ENCODE measurements around the gene APOL6.
"Not testable (repeated sequence)": the region's sequence is repeated elsewhere in the genome, so short reads cannot be mapped to it uniquely, and the experiment has no call there.

APOL6 gene

GRCh38 chr22:35664955-35665587 lies 16.8 kb downstream of the APOL6 start:
- TF ChIP-seq CTCF (IDR thresholded peaks at IDR 0.05; ENCODE audit: extremely low read depth, missing control alignments) = no peak
- no peak for DNase-seq (ENCODE audit: low spot score)

- DNase-seq (ENCODE audit: low spot score) = not testable (repeated sequence)
These were observed 18.5 kb downstream of the APOL6 start for GRCh38 chr22:35666699-35667098.

DNA sequence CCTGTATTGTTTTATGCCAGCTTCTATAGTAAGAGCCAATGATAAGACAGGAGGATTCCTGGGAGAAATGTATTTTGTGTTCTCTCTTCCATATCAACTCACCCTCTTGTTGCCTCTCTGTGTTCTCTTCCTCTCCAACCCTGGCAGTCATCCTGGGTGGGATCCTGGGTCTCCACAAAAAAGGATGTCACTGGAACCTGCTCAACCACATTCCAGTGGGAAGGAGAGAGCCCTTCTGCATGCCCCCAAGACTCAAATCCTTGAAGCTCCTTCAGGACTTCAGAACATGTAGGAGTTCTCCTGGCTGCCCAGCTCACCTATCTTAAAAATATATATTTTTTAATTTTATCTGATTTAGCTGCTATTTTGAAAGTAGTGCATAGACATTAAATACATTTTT lies 26.1 kb downstream of the APOL6 start:
- no peak for DNase-seq (ENCODE audit: low spot score)

GRCh38 chr22:35676065-35676464 lies 27.8 kb downstream of the APOL6 start:
- not testable (repeated sequence) for DNase-seq (ENCODE audit: low spot score)

More for the DNA sequence above, 26.1 kb downstream of the APOL6 start:
- no peak for TF ChIP-seq CTCF (IDR thresholded peaks at IDR 0.05; ENCODE audit: extremely low read depth, missing control alignments)

DNA sequence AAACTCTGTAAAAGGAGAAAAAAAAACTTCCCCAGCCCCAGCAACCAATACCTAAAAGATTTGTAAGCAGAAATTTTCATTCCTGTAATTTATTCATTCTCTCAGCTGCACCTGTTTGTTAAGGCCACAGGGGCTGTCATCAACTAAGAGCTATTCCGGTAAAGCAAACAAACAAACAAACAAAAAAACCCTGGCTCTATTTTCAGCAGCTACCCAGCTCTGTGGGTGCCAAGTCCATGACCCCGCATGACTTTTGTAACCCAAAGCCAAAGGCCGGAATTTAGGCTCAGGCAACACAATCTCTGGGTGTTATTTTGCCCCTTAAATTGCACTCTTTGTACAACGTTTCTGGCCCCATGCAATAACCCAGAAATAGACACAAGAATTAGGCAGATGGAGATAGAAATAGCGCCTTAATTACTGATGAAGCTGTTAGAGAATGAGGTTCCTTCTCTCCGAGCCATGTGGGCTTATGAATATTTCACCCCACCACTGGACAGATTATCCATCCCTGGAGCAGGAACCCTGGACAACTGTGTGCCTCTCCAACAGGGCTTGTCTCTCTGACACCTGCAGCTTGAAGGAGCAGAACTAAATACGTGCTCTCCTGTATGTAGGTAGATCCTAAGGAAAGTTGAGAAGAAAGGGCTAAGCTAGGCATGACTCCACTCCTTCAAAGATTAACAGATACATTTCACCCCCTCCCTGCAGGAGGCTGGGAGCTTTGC lies 29.4 kb downstream of the APOL6 start:
- TF ChIP-seq CTCF (IDR thresholded peaks at IDR 0.05; ENCODE audit: extremely low read depth, missing control alignments) = no peak
- DNase-seq (ENCODE audit: low spot score) = no peak

DNA sequence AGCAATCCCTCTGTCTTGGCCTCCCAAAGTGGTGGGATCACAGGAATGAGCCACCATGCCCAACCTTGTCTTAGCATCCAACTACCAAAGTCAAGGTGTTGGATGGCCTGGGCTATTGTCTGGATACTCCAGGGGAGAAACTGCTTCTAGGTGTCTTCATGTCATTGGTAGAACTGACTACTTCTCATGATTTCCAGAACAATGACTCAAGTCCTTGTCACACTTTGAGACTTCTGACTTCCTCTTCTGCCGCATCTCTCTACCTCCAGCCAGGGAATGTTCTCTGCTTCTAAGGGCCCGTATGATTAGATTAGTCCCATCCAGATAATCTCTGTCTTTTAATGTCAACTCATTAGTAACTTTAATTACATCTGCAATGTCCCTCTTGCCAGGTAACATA lies 30.6 kb downstream of the APOL6 start:
- no peak for DNase-seq (ENCODE audit: low spot score)
- no peak for TF ChIP-seq CTCF (IDR thresholded peaks at IDR 0.05; ENCODE audit: extremely low read depth, missing control alignments)

DNA sequence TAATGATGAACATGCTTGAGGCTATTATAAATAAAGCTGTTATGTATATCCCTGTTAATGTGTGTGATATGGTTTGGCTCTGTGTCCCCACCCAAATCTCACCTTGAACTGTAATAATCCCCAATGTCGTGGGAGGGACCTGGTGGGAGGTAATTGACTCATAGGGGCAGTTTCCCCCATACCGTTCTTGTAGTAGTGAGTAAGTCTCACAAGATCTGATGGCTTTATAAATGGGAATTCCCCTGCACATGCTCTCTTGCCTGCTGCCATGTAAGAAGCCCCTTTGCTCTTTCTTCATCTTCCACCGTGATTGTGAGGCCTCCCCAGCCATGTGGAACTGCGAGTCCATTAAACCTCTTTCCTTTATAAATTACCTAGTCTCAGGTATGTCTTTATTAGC lies 31.2 kb downstream of the APOL6 start:
- not testable (repeated sequence) for DNase-seq (ENCODE audit: low spot score)

DNA sequence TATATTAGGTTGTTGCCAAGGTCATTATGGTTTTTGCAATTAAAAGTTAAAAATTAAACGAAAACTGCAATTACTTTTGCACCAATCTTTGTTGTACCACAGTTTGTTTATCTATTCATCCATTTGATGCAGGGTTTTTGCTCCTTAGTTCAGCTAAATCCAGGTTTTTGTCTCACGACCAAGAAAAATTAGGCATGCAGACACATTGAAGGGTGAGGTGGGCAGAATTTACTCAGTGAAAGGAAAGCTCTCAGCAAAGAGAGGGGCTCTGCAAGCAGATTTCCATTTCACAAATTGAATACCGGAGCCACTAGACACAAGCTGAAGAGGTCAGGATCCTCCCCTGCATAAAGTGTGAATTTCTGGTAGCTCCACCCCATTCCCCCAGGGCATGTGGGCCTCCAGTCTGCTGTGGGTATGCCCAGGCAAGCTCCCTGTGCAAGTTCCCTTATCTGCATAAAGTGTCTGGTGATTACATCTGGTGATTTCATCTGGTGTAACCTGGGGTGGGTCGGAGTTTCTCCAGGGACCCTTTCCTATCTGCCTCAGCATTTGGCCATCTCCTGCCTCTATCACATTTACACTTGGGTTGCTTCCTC lies 33.3 kb downstream of the APOL6 start:
- DNase-seq (ENCODE audit: low spot score) = no peak
- TF ChIP-seq CTCF (IDR thresholded peaks at IDR 0.05; ENCODE audit: extremely low read depth, missing control alignments) = no peak

DNA sequence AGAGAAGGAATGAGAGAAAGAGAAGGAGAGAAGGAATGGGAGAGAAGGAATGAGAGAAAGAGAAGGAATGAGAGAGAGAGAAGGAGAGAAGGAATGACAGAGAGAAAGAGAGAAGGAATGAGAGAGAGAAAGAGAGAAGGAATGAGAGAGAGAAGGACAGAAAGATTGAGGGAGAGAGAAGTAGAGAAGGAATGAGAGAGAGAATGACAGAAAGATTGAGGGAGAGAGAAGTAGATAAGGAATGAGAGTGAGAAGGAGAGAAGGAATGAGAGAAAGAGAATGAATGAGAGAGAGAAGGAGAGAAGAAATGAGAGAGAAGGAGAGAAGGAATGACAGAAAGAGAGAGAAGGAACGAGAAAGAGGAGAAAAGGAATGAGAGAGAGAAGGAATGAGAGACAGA lies 35.3 kb downstream of the APOL6 start:
- DNase-seq (ENCODE audit: low spot score) = no peak
- no peak for TF ChIP-seq CTCF (IDR thresholded peaks at IDR 0.05; ENCODE audit: extremely low read depth, missing control alignments)
